Right atrium auricular region (tissue), 2 donors: ENCODE results near the gene SYS1. TPM values are rescaled to one million over a fixed set of nuclear protein-coding genes. Genes with fewer than 3 reads are reported as not detected.
A peak's percentile ranks its signal among the peaks of the same experiment; 100 is the strongest.

Experiments
- DNase-seq: peaks from one replicate; pipeline ENCODE4 v3.0.0-alpha.2; 2019; ENCODE audit warnings: low spot score
- H3K27ac ChIP-seq, 2 donors: fragments of 200-600 bp; sonication (generic); 1 replicate in 1 of 2; 2 replicates in 1 of 2; pipeline ENCODE4 v1.5.1; 2016 to 2019
- H3K27me3 ChIP-seq, 2 donors: fragments of 200-600 bp; sonication (generic); one replicate each; pipeline versions ENCODE4 v1.5.1 to v1.6.0; 2017 to 2019
- H3K36me3 ChIP-seq: fragments of 200-600 bp; sonication (generic); one replicate; pipeline ENCODE4 v1.5.1; 2016
- H3K4me1 ChIP-seq, 2 donors: fragments of 200-600 bp; sonication (generic); one replicate each; pipeline versions ENCODE4 v1.5.1 to v1.6.0; 2017 to 2019
- H3K4me3 ChIP-seq, 2 donors: fragments of 200-600 bp; sonication (generic); 1 replicate in 1 of 2; 2 replicates in 1 of 2; pipeline ENCODE4 v1.5.1; 2017 to 2019; ENCODE audit warnings: mild to moderate bottlenecking in 1 of 2, moderate library complexity in 1 of 2
- H3K9me3 ChIP-seq, 2 donors: fragments of 200-600 bp; sonication (generic); one replicate each; pipeline ENCODE4 v1.5.1; 2019
- total RNA-seq, 2 donors: library from RNA; depleted of rRNA; stranded (reverse); fragments of >200 nt; gene quantifications; one replicate each; pipeline ENCODE4 v1.1.0, GENCODE V29; 2016
- TF ChIP-seq, protein P1 (sequence below), 2 donors: fragments of 200-600 bp; sonication (generic); IDR thresholded peaks; one replicate each; pipeline ENCODE4 v1.5.1; 2019; ENCODE audit warnings: antibody characterized with exemption in 2 of 2

The SYS1 gene
- total RNA-seq, 2 donors from 2014 or later: 31.7 to 41.9 TPM

- Histone ChIP-seq H3K27ac (peak overlapping the region; percentile 94), H3K4me3 (no peak overlapping the region), H3K36me3 (no peaks in the 10 kb centered on the region), H3K4me1 (peaks cover 0 to 35% of the 10 kb centered on the region in 2 donors), H3K27me3 (no peaks in the 10 kb centered on the region), H3K9me3 (no peaks in the 10 kb centered on the region)
- TF ChIP-seq, protein P1, sequence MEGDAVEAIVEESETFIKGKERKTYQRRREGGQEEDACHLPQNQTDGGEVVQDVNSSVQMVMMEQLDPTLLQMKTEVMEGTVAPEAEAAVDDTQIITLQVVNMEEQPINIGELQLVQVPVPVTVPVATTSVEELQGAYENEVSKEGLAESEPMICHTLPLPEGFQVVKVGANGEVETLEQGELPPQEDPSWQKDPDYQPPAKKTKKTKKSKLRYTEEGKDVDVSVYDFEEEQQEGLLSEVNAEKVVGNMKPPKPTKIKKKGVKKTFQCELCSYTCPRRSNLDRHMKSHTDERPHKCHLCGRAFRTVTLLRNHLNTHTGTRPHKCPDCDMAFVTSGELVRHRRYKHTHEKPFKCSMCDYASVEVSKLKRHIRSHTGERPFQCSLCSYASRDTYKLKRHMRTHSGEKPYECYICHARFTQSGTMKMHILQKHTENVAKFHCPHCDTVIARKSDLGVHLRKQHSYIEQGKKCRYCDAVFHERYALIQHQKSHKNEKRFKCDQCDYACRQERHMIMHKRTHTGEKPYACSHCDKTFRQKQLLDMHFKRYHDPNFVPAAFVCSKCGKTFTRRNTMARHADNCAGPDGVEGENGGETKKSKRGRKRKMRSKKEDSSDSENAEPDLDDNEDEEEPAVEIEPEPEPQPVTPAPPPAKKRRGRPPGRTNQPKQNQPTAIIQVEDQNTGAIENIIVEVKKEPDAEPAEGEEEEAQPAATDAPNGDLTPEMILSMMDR (IDR thresholded peaks at IDR 0.05): no peak
- no peak for DNase-seq
These were observed 8.3 kb upstream of the SYS1 start for GRCh38 chr20:45354423-45355208.

GRCh38 chr20:45355209-45356084, 7.5 kb upstream of the SYS1 start:
- H3K27ac ChIP-seq: peak overlapping the region; percentile 94
- no peak overlapping the region for H3K4me3 ChIP-seq
- TF ChIP-seq, protein P1 (IDR thresholded peaks at IDR 0.05): no peak
- no peak for DNase-seq
- no peaks in the 10 kb centered on the region for H3K27me3 ChIP-seq
- H3K4me1 ChIP-seq: peaks cover 0 to 44% of the 10 kb centered on the region in 2 donors
- no peaks in the 10 kb centered on the region for H3K9me3 ChIP-seq
- no peaks in the 10 kb centered on the region for H3K36me3 ChIP-seq

DNA sequence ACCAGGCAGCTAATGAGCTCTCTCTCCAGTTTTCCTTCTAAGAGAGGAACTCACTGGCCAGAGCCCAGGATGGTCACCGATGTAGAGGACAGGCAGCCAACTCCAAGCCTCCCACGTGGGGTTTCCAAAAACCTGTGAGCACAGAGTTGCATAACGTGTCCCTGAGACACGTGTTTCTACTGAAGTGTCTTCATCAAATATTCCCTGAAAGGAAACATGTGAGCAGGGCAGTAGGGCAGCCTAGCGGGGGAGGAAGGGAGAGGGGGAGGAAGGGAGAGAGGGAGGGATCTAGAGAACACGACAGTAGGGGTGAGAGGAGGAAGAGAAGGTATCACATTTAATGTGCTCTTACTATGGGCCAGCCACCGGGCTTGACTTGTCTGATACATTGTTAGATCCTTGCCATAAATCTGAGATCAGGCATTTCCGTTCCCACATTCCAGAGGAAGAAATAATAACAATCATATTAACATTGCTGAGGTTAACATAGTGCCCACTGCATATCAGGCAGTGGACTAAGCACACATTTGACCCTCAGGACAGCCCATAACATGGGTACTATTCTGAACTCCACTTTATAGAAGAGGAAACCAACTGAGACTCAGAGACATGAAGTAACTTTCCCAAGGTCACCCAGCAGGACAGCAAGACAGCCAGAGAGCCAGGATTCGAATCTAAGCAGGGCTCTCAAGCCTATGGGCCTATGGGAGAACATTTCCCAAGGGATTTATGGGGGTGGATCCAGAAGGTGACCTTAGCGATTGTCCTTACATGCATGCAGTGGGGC, 4.5 kb upstream of the SYS1 start:
- DNase-seq: peak; percentile 93
- Histone ChIP-seq H3K4me1 (peaks cover 0 to 50% of the 10 kb centered on the region in 2 donors), H3K9me3 (no peaks in the 10 kb centered on the region), H3K4me3 (no peak overlapping the region), H3K27ac (peak overlapping the region; percentile 94), H3K36me3 (no peaks in the 10 kb centered on the region), H3K27me3 (no peaks in the 10 kb centered on the region)
- TF ChIP-seq, protein P1 (IDR thresholded peaks at IDR 0.05): no peak

- H3K9me3 ChIP-seq: no peaks in the 10 kb centered on the region
- no peaks in the 10 kb centered on the region for H3K36me3 ChIP-seq
- no peak overlapping the region for H3K4me3 ChIP-seq
- DNase-seq: peak; percentile 85
- H3K27ac ChIP-seq: peak overlapping the region; percentile 94
- H3K4me1 ChIP-seq: peaks cover 0 to 56% of the 10 kb centered on the region in 2 donors
- H3K27me3 ChIP-seq: no peaks in the 10 kb centered on the region
- TF ChIP-seq, protein P1 (IDR thresholded peaks at IDR 0.05): no peak
These were observed 3.9 kb upstream of the SYS1 start for GRCh38 chr20:45359069-45359405.

- Histone ChIP-seq H3K4me3 (no peak overlapping the region), H3K27me3 (no peaks in the 10 kb centered on the region), H3K36me3 (no peaks in the 10 kb centered on the region), H3K9me3 (no peaks in the 10 kb centered on the region), H3K27ac (peak overlapping the region; percentile 94), H3K4me1 (peaks cover 0 to 53% of the 10 kb centered on the region in 2 donors)
- DNase-seq: no peak
- TF ChIP-seq, protein P1 (IDR thresholded peaks at IDR 0.05): no peak
These were observed 3.4 kb upstream of the SYS1 start for GRCh38 chr20:45359406-45360148.
